ENCODE results near the gene MSH5. TPM values are rescaled to one million over a fixed set of nuclear protein-coding genes. Genes with fewer than 3 reads are reported as not detected.

MSH5 gene
- total and polyA plus RNA-seq, 2 of the 13 experiments (the other 11 are each of a cell fraction or from before 2014, with no cell fraction given): 10.2 to 38.7 TPM

- no peak for TF ChIP-seq ISX (CRISPR knock-in tag; conservative IDR thresholded peaks at IDR 0.05)
- peak; percentile 66 for TF ChIP-seq TEAD3 (CRISPR knock-in tag; optimal IDR thresholded peaks at IDR 0.05; ENCODE audit: borderline replicate concordance)
- TF ChIP-seq CENPX (CRISPR knock-in tag; IDR thresholded peaks at IDR 0.05): no peak
- TF ChIP-seq NR2F6 (IDR thresholded peaks at IDR 0.05): no peak
- TF ChIP-seq NR2F6 (CRISPR knock-in tag; IDR thresholded peaks at IDR 0.05): peak; percentile 30; the same call in 1 of the 2 replicates
- peak; percentile 27; the same call in 1 of the 2 replicates for TF ChIP-seq IRF9 (CRISPR knock-in tag; IDR thresholded peaks at IDR 0.05; ENCODE audit: borderline replicate concordance)
- TF ChIP-seq, protein P1, sequence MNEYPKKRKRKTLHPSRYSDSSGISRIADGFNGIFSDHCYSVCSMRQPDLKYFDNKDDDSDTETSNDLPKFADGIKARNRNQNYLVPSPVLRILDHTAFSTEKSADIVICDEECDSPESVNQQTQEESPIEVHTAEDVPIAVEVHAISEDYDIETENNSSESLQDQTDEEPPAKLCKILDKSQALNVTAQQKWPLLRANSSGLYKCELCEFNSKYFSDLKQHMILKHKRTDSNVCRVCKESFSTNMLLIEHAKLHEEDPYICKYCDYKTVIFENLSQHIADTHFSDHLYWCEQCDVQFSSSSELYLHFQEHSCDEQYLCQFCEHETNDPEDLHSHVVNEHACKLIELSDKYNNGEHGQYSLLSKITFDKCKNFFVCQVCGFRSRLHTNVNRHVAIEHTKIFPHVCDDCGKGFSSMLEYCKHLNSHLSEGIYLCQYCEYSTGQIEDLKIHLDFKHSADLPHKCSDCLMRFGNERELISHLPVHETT (CRISPR knock-in tag; conservative IDR thresholded peaks at IDR 0.05): no peak
- no peak for TF ChIP-seq ATM (IDR thresholded peaks at IDR 0.05; ENCODE audit: borderline replicate concordance)
- TF ChIP-seq NAIF1 (CRISPR knock-in tag; IDR thresholded peaks at IDR 0.05; ENCODE audit: borderline replicate concordance): no peak
- no peak for TF ChIP-seq LCORL (IDR thresholded peaks at IDR 0.05)
- peak; percentile 73 for TF ChIP-seq LCORL (CRISPR knock-in tag; IDR thresholded peaks at IDR 0.05)
- TF ChIP-seq KMT2B (CRISPR knock-in tag; IDR thresholded peaks at IDR 0.05): no peak
- TF ChIP-seq RFX1 (IDR thresholded peaks at IDR 0.05): no peak
- peak; percentile 45; the same call in 1 of the 2 replicates for TF ChIP-seq ZNF691 (CRISPR knock-in tag; IDR thresholded peaks at IDR 0.05; ENCODE audit: borderline replicate concordance, low read depth)
Measured at GRCh38 chr6:31763619-31763940, 23.8 kb downstream of the MSH5 start (continued).

Data from HepG2 (cell line).